Left kidney (tissue), 8 donors: Measurements from ENCODE around the gene CBFA2T3. TPM values are rescaled to one million over a fixed set of nuclear protein-coding genes. Genes with fewer than 3 reads are reported as not detected.
A peak's percentile ranks its signal among the peaks of the same experiment; 100 is the strongest.
"Not testable (repeated sequence)": the region's sequence is repeated elsewhere in the genome, so short reads cannot be mapped to it uniquely, and the experiment has no call there.

Source experiments
- DNase-seq: peaks from one replicate; pipeline ENCODE4 v3.0.0-alpha.2; 2013
- long read RNA-seq, 8 donors: transcript quantifications; one replicate each; lab custom pipeline, GENCODE V29; 2026
- polyA plus RNA-seq: library from polyadenylated mRNA; unstranded; fragments of 120-200 nt; gene quantifications from one replicate; pipeline ENCODE4 v1.2.1, GENCODE V29; 2013; ENCODE audit not compliant: insufficient read length

Gene CBFA2T3
- polyA plus RNA-seq = 2.1 TPM
- long read RNA-seq, donor 1 = 0 reads
- long read RNA-seq, donor 2 = 0 reads
- long read RNA-seq, donor 3 = 0 reads
- long read RNA-seq, donor 4, partial matches to known transcripts = 0 of 1 reads
- long read RNA-seq, donor 4, other reads (novel, unspliced or antisense) = 0 of 1 reads
- long read RNA-seq, donor 5 = 0 reads
- long read RNA-seq, donor 6 = 0 reads
- long read RNA-seq, donor 7 = 0 reads
- long read RNA-seq, donor 8 = 0 reads

DNA sequence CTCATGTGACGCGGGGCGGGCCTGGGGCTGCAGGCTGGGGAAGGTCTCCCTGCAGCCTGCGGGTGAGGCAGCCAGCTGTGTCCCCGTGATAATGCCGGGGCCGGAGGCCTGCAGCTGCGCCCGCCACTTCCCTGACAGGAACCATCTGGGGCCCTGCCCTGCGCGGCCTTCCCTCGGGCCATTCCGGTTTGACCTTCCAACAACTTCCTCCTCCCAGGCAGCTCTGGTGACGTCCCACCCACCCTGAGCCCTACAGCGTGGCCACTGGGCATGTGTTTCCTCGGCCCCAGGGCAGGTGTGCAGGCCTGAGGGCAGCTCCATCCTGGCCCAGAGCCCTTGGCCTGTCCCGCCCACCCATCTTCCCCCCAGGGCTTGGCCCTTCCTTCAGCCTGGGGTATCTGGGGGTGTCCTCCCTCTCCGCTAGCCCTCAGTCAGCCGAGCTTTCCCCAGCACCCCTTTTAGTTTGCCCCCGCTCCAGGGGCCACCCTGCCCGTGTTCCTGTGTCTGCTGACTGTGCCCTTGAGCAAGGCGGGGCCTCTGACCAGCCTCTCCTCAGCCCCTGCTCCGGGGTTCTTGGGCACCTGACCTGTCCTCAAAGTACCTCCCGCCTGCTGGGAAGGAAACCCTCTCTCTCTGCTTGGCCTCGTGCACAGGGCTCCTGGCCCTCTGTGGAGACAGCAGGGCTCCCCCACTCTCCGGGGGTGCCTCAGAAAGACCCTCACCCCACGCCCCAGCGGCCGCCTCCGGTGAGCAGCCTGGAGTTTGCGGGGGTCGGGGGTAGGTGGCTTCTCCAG lies at the start of gene CBFA2T3:
TSS of gene CBFA2T3 (minus strand) at position 190 of the 794 bp plus-strand sequence. CDS start 400 bp downstream, outside the sequence.
- peak; percentile 64 for DNase-seq

DNA sequence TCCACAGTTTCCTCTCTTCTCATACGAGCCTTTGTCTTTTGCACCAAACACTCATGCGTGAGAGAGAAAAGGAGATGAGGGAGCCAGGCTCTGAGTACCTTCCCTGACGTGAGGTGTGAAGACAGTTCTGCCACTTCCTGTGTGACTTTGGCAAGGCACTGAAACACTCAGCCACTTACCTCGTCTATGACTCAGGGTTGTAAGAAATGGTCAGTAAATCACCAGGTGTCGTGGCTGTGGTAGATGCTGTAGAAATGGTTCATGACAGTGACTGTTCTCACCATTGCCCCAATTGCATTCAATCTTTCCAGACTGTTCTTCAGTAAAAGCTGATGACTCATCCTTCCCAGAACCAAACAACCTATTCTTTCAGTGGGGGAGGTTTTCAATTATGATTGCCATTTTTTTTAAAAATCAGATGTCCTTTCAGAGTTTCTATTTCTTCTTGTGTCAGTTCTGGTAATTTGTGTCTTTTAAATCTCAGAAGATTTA lies 49.2 kb upstream of the CBFA2T3 start:
- DNase-seq = no peak

DNA sequence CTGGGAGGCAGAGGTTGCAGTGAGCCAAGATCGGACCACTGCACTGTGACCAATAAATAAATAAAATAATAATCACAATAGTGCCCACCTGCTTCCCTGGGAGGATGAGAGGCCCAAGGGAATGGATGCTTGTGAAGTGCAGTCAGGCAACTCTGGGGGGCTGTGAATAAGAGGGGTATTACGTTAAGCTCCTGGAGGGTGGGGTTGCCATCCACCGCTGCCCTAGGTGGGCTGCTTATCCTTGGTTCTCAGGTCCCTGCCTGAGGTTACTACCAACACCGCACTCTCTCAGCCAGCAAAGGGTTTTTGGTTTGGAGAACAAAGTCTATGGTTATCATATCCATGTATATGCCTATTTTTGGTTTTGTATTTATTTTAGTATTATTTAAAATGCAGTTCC lies 48.6 kb upstream of the CBFA2T3 start:
- DNase-seq = no peak

DNA sequence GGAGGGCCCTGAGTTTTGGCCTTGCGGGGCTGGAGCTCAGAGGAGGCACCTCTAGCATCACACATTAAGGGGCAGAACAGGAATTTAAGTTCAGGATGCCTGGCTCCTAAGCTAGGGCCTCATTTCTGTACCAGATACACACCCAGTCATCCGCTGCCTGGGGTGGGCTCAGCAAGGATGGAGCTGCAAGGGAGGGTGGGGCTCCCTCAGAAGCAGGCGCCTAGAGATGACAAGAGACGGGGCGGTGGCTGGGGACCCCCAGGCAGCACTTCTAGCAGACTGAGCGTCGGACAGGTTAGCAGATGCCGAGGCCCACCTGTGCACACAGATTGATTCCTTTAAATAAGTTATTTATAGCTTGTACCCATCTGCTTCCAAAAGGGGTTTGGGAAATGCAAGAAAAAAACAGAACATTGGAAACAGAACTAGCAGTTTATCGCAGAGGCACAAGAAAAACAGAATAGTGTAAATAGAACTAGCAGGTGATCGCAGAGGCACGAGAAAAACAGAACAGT lies 47.6 kb upstream of the CBFA2T3 start:
- no peak for DNase-seq

DNA sequence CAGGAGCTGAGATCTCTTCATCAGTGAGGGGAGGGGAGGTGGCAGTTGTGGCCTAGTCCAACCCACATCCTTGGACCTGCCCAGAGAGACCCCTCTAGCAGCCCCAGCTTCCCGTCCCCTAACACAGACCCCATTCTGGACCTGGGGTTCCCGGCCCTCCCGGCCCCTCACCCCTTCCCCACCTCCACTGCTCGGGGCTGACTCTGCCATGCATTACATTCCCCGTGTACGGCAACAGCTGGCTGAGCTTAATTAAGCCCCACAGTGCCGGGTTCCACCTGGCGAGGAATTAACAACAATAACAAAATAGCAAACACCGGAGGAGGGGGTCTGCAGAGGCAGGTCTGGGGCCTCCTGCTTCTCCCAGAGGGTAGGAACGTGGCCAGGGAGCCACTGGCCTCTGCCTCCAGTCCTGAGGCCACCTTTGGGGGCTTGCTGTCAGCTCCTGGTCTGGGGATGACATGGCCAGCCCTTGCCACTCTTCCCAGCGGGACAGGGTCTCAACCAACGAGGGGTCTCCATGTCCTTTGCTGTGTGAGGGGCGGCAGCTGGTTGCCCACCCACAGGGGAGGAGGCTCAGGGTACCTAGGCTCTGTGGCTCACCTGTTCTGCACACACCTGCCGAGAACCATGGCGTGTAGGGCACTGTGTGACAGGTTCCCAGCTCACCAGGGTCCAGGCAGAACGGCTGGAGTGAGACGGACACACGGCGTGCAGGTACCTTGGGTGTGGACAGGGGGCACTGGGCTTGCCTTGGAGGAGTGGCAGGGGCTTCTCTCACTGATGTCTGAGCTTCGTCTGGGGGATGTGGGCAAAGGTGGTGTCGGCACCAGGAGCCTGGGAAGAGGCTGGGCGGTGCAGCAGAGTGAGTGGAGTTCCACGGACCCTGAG lies 46.9 kb upstream of the CBFA2T3 start:
- DNase-seq = no peak

DNA sequence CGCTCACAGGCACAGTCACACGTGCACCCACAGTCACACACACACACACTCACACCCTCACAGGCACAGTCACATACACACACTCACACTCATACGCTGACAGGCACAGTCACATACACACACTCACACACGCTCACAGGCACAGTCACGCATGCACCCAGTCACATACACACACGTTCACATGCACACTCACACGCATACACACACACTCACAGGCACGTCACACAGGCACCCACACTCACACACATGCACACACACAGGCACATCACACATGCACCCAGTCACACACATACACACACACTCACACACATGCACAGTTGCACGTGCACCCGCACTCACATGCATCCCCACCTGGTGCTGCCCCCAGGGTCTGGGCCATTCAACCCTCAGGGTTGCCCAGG lies 46.1 kb upstream of the CBFA2T3 start:
- no peak for DNase-seq

DNA sequence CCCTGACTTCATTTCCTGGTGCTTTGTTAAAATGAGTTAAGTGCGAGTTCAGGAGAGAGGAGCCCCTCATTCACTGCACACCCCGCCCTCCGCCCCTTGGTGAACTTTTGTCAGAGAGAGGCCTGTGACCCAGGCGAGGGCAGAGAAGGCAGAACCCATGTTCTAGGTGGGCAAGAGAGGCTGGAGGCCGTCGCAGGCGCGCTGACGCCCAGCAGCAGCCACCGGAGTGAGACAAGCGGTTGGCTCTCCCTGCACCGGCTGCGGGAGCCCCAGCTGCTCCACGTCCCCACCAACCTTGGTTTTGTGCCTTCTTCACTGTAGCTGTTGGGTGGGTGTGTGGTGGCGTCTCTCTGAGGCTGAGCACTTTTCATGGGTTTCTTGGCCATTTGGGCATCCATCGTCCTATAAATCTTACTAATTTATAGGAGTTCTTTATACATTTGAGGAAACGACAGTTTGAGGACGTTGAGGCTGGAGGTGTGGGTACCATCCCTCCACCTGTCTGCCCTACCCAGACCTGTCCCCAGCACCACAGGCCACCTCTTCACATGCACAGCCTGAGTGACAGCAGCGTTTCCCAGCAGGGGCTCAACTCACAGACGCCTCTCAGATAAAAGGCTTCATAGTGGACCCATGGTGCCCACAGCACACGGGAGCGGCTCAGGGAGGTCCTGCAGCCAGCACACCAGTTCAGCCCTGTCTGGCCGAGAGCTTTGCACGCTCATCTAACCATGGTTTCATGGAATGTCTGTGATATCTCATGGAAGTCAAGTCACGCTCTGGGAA lies 45.2 kb upstream of the CBFA2T3 start:
- no peak for DNase-seq

DNA sequence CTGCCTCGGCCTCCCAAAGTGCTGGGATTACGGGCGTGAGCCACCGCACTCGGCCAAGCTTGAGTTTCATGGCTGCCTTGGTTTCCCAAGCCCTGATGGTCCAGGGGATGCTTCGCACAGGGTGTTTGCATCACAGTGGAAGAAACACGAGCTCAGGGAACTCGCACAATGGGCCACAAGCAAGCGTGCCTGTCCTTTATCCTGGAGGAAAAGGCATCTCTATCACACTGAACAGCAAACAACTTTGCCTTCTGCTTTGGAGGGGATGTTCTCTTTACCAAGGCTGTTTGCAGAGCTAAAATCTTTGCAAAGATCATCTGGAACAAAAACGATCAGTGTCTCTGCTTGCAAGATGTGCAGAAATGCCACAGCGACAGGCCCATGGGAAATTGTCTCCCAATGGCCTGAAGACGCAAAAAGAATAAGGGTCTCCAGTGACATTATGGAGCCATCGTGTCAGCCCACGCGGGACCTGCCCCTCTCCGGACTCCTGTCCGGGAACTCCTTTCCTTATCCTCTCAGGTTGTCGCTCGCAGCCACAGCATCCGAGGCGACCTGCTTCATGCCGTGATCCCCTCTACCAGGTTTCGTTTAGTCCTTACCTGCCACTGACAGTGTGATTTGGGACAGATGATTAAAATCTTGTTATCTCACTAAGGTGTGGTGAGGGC lies 44.1 kb upstream of the CBFA2T3 start:
- no peak for DNase-seq

DNA sequence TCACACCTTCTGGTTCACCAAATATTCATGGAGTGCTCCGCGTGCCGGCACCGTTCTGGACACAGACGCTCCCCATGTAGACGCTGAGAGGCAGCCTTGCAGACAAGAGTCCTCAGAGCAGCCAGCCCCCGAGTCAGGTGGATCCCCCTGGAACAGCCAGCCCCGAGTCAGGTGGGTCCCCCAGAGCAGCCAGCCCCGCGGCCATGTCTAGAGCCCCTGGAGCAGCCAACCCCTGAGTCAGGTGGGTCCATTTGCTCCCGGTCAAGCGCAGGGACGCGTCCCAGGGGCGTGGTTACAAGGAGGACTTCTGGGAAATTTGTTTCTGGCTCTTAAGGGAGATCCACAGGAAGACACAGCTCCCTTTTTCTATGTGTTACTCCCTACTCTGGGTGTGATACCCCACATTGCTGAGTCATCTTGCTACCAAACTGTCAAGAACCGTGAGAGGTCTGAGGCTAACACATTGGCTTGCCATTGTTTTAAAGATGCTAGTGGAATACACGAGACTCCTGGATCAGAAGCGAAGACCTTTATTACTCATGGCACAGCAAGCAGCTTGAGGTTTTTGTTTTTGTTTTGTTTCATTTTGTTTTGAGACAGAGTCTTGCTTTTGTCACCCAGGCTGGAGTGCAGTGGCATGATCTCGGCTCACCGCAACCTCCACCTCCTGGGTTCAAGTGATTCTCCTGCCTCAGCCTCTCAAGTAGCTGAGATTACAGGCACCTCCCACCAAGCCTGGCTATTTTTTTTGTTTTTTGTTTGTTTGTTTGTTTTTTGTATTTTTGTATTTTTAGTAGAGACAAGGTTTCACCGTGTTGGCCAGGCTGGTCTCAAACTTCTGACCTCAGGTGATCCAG lies 43.3 kb upstream of the CBFA2T3 start:
- DNase-seq = no peak

DNA sequence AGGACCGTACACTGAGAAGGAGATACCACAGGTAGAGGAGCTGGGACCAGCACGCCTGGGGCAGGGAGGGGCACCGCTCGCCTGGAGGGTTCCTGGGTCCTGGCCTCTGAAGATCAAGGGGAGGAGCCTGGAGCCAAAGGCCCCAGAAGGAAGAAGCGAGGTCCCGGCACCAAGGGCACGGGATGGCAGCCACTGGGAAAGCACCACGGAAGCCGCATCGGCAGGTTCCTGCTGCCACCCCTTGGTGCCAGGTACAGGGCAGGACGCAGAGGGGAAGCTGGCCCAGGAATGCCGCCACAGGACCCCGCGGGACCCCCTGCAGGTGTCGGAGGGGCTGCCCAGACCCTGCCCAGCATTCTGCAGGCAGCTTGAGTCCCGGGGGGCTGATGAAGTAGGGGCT lies 42.5 kb upstream of the CBFA2T3 start:
- DNase-seq = no peak

DNA sequence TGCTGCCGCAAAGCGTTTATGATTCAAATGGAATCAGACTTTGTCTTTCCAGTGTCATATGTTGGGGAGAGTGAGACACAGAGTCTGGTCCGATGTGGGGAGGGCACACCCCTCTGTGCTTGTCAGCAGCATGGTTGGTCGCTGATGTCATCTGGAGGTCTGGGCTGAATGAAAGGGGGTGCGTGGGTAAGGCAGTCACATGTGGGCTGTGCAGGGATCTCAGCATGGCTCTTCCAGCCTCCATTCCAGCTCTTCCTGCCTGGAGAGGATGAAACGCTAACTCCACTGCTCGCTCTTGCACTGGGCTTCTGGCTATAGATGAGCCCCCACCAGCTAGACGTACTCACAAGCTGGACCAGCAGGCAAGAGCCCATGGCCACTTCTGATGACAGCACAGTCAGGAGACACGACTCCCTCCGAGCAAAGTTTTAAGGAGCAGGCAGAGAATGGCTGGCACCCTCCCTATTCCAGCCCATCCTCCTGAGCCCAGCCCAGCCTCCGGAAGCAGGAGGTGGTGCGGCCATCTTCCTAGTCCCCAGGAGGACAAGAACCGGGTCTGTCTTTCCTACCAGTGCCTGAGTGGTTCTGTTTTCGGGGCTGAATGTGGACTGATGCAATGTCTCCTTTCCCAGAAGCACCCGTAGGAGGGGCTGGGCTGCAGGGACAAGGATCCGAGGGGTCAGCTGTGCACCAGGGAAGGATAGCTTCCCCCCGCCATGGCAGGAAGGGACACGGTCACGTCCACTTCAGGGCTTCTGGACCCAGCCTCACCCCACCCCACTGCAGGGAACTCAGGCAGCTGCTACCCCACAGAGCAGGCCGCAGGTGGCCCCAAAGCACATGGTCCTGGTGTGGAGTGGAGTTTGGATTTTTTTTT lies 41.5 kb upstream of the CBFA2T3 start:
- DNase-seq = no peak

DNA sequence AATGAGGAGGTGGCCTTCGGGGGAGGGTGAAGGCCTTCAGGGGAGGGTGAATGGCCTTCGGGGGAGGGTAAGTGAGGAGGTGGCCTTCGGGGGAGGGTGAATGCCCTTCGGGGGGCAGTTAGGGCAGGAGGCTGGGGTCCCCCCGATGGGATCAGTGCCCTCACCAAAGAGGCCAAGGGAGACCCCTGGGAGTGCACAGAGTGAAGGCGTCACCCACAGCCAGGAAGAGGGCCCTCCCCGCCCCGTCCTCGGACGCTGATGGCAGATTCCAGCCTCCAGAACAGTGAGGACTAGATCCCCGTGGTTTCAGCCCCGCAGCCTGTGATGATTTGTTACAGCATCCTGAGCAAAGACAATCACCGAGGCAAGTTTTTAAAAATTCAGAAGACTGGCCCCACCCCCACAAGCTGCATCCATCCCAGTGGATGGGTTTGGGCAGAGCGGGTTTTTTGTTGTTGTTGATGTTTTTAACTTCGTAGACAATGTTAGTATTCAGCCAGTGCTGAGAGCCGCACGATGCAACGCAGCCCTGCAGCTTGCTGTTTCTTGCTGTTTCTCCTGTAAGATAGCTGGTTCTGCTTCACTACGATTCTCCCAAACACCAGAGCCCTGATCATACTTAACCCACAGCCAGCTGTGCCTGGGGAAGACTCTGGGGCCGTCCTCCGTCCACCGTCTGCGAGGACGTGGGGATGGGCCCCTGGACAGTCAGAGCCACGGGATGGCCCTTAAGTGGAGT lies 40.7 kb upstream of the CBFA2T3 start:
- no peak for DNase-seq

DNA sequence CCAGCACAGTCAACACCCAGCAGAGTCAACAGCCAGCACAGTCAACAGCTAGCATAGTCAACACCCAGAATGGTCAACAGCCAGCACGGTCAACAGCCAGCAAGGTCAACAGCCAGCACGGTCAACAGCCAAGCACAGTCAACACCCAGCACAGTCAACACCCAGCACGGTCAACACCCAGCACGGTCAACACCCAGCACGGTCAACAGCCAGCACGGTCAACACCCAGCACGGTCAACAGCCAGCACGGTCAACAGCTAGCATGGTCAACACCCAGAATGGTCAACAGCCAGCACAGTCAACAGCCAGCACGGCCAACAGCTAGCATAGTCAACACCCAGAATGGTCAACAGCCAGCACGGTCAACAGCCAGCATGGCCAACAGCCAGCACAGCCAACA lies 39.6 kb upstream of the CBFA2T3 start:
- not testable (repeated sequence) for DNase-seq

DNA sequence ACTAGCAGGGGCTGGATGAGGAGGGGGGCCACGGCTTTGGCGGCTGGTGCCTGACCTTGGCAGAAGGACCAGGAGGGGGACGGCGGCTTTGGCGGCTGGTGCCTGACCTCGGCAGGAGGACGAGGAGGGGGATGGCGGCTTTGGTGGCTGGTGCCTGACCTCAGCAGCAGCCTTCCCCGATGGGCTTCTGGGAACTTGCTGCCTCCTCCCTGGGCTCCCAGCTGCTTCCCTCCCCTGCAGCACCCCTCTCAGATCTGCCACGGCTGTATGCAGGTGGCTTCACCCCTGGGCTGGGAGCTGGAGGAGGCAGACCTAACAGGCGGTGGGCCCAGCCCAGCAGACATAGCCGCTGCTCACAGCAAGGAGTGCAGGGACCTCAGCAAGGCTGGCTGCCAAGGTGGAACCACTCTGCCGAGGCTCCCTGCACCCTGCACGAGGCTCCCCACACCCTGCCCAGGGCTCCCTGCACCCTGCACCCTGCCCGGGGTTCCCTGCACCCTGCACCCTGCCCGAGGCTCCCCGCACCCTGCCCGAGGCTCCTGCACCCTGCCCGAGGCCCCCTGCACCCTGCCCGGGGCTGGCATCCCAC lies 38.4 kb upstream of the CBFA2T3 start:
- no peak for DNase-seq

DNA sequence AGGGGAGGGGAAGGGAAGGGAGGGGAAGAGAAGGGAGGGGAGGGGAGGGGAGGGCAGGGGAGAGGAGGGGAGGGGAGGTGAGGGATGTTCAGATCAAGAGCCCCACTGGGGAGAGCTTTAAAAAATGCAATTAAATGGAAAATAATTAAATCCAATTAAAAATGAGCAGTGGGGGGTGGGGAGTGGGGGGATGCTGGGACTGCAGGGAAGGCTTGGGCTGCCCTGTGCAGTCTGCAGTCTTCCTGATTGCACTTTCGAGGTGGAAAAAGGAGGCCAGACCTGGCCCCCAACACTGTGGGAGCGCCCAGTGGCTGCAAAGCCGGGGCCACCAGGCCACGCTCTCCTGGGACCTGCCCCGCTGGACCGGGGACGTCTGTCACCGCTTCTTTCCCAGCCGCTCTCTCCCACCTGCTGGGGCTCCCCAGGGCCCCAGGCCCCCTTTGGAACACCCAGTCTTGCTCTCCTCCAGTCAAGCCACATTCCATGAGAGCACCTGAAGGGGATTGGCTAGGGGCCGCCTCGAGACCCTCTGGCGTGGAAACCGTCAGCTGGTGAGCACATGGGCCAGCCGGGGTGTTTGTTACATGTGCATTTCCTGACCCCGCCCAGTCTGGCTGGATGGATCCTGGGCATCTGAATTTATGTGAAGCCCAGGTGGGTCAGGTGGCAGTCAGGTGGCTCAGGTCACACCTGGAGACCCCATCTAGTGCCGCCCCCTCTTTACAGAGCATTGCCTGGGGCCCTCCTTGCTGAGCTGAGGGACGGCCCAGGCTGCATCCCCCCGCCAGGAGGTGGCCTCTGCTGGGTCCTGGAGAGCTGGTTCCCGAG lies 37.6 kb upstream of the CBFA2T3 start:
- DNase-seq = no peak

DNA sequence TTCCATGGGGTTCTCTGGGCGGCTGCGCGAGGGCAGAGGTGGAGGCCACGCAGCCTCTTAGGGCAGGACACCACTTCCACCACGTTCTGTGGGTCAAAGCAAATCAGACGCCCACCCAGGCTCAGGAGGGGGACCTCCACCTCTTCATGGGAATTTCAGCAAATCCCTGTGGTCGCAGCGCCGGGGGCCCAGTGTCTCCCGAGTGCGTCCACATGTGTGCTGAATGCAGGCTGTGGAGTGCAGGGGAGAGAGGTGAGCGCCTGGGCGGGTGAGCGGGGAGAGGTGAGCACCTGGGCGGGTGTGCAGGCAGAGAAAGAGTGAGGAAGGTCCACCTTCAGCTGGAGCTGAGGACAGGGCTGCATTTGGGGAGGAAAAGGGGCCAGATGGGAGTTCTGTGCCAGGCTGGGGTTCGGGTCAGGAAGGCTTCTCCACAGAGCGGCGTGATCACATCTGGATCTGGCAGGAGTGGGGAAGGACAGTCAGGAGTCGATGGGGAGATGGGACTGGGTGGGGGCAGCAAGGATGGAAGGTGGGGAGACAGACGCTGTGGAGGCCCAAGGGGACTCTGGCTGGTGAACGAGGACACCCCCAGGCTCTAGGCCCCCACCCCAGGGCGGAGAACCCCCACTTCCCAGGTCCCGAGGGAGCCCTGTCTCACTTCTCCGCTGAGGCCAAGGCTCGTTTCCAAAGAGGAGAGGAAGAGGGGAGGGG lies 36.8 kb upstream of the CBFA2T3 start:
- DNase-seq = no peak
